Measurements from ENCODE around the gene CYP2W1. TPM values are rescaled to one million over a fixed set of nuclear protein-coding genes. Genes with fewer than 3 reads are reported as not detected.
"Not testable (repeated sequence)": the region's sequence is repeated elsewhere in the genome, so short reads cannot be mapped to it uniquely, and the experiment has no call there.

Gene CYP2W1
- total and polyA plus RNA-seq, 2 experiments from 2014 or later, result not detected

GRCh38 chr7:1031716-1032455, 48.9 kb downstream of the CYP2W1 start:
- H3K4me2 ChIP-seq (ENCODE audit: unreplicated experiment), result no peak overlapping the region
- H3K9me3 ChIP-seq (ENCODE audit: low read depth), result no peaks in the 10 kb centered on the region
- H3K9me2 ChIP-seq (ENCODE audit: insufficient read depth), result no peaks in the 10 kb centered on the region
- no peaks in the 10 kb centered on the region for H3K27me3 ChIP-seq (replicated peaks; ENCODE audit: insufficient read depth)
- peaks cover 4% of the 10 kb centered on the region for H3K4me1 ChIP-seq (ENCODE audit: insufficient read depth)
- H3K4me3 ChIP-seq, result no peak overlapping the region
- no peak for TF ChIP-seq EZH2 (IDR thresholded peaks at IDR 0.05; ENCODE audit: insufficient read depth, poor library complexity, severe bottlenecking)
- no peak for TF ChIP-seq EZH2phosphoT487 (IDR thresholded peaks at IDR 0.05; ENCODE audit: insufficient read depth, low read depth)
- no peak overlapping the region for H3K9ac ChIP-seq
- WGBS, 2 experiments (ENCODE audit: low coverage in 1 of 2, low lambda C conversion rate in 2 of 2, missing lambda C conversion rate in 2 of 2), result 90 to 91% methylated on average over 24 to 31 of the region's 33 CpGs
- H3F3A ChIP-seq (ENCODE audit: insufficient read depth), result no peaks in the 10 kb centered on the region
- no peak overlapping the region for H3K27ac ChIP-seq
- no peaks in the 10 kb centered on the region for H4K20me1 ChIP-seq (ENCODE audit: insufficient read depth)
- no peak overlapping the region for H2AFZ ChIP-seq
- H3K79me2 ChIP-seq (ENCODE audit: insufficient read depth), result peaks cover 12% of the 10 kb centered on the region
- H3K36me3 ChIP-seq (ENCODE audit: low read depth), result no peaks in the 10 kb centered on the region
- in situ Hi-C loops (cut with MboI), result no loop called here
- no peak for DNase-seq

DNA sequence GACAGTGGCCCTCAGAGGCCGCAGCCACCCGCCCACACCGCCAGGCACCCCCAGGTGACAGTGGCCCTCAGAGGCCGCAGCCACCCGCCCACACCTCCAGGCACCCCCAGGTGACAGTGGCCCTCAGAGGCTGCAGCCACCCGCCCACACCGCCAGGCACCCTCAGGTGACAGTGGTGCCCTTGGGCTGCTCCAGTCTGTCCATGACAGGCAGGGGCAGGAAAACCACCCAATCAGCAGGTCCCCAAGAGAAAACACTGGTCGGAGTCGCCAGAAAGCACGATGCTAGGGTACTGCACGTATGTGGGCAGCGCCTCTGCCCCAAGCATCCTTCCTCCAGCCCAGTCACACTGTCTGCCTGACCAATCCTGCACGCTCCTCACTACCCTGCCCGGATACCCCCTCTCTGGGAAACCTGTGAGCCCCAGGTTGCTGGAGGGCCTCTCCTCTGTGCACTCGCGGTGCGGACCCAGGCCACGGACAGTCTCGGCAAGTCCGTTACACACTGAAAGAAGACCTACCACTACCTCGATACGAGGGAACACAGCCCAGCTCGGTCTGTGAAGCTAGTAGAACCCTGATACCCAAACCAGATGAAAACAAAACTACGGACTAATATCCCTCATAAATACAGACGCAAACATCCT, 49.7 kb downstream of the CYP2W1 start:
- no peaks in the 10 kb centered on the region for H4K20me1 ChIP-seq (ENCODE audit: insufficient read depth)
- H3K4me1 ChIP-seq (ENCODE audit: insufficient read depth), result peaks cover 4% of the 10 kb centered on the region
- no peaks in the 10 kb centered on the region for H3K9me2 ChIP-seq (ENCODE audit: insufficient read depth)
- peaks cover 5% of the 10 kb centered on the region for H3K79me2 ChIP-seq (ENCODE audit: insufficient read depth)
- in situ Hi-C loops (cut with MboI), result no loop called here
- 95 to 97% methylated on average over 19 to 25 of the region's 25 CpGs for WGBS, 2 experiments (ENCODE audit: low coverage in 1 of 2, low lambda C conversion rate in 2 of 2, missing lambda C conversion rate in 2 of 2)
- H3K27ac ChIP-seq, result no peak overlapping the region
- H3K9ac ChIP-seq, result no peak overlapping the region
- H3F3A ChIP-seq (ENCODE audit: insufficient read depth), result no peaks in the 10 kb centered on the region
- H3K36me3 ChIP-seq (ENCODE audit: low read depth), result no peaks in the 10 kb centered on the region
- no peak overlapping the region for H2AFZ ChIP-seq
- H3K4me2 ChIP-seq (ENCODE audit: unreplicated experiment), result no peak overlapping the region
- TF ChIP-seq EZH2phosphoT487 (IDR thresholded peaks at IDR 0.05; ENCODE audit: insufficient read depth, low read depth) (no peak), EZH2 (IDR thresholded peaks at IDR 0.05; ENCODE audit: insufficient read depth, poor library complexity, severe bottlenecking) (no peak)
- H3K9me3 ChIP-seq (ENCODE audit: low read depth), result no peaks in the 10 kb centered on the region
- no peak overlapping the region for H3K4me3 ChIP-seq
- H3K27me3 ChIP-seq (replicated peaks; ENCODE audit: insufficient read depth), result no peaks in the 10 kb centered on the region
- no peak for DNase-seq

DNA sequence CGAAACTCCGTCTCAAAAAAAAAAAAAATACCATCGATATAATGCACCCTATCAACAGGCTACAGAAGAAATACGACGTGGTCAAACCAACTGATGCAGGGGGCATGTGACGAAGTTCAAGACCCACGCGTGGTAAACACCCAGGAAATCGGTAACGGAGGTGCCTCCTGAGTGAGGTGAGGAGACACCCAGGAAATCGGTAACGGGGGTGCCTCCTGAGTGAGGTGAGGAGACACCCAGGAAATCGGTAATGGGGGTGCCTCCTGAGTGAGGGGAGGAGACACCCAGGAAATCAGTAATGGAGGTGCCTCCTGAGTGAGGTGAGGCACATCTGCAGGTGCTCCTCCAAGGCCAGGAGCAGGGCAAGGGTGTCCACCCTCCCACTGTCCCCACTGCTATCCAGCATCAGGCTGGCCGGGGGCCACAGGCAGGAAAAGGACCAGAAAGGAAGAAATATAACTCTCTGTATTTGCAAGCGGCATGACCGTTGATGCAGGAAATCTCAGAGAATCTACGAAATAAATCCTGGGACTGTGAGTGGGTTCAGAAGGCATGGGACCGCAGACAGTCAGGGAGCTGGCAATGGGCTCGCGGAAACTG, 50.7 kb downstream of the CYP2W1 start:
- Histone ChIP-seq H3K79me2 (ENCODE audit: insufficient read depth) (no peaks in the 10 kb centered on the region), H2AFZ (no peak overlapping the region), H3K9me3 (ENCODE audit: low read depth) (no peaks in the 10 kb centered on the region), H3K27ac (no peak overlapping the region), H3K9me2 (ENCODE audit: insufficient read depth) (no peaks in the 10 kb centered on the region), H3K4me3 (no peak overlapping the region), H3K9ac (no peak overlapping the region), H3K36me3 (ENCODE audit: low read depth) (no peaks in the 10 kb centered on the region), H3K4me2 (ENCODE audit: unreplicated experiment) (no peak overlapping the region), H3F3A (ENCODE audit: insufficient read depth) (no peaks in the 10 kb centered on the region), H4K20me1 (ENCODE audit: insufficient read depth) (no peaks in the 10 kb centered on the region), H3K27me3 (replicated peaks; ENCODE audit: insufficient read depth) (no peaks in the 10 kb centered on the region), H3K4me1 (ENCODE audit: insufficient read depth) (peaks cover 4% of the 10 kb centered on the region)
- DNase-seq, result no peak
- TF ChIP-seq EZH2phosphoT487 (IDR thresholded peaks at IDR 0.05; ENCODE audit: insufficient read depth, low read depth) (no peak), EZH2 (IDR thresholded peaks at IDR 0.05; ENCODE audit: insufficient read depth, poor library complexity, severe bottlenecking) (no peak)
- in situ Hi-C loops (cut with MboI), result no loop called here
- WGBS, 2 experiments (ENCODE audit: low coverage in 1 of 2, low lambda C conversion rate in 2 of 2, missing lambda C conversion rate in 2 of 2), result 93 to 95% methylated on average over 20 of the region's 20 CpGs

GRCh38 chr7:1034769-1035168, 51.8 kb downstream of the CYP2W1 start:
- WGBS, 2 experiments (ENCODE audit: low coverage in 1 of 2, low lambda C conversion rate in 2 of 2, missing lambda C conversion rate in 2 of 2), result 95 to 96% methylated on average over 1 of the region's 1 CpG
- H3F3A ChIP-seq (ENCODE audit: insufficient read depth); H3K79me2 ChIP-seq (ENCODE audit: insufficient read depth); H3K4me1 ChIP-seq (ENCODE audit: insufficient read depth); DNase-seq; H3K36me3 ChIP-seq (ENCODE audit: low read depth); H3K9ac ChIP-seq; H3K4me3 ChIP-seq; H3K9me2 ChIP-seq (ENCODE audit: insufficient read depth); H3K4me2 ChIP-seq (ENCODE audit: unreplicated experiment); H3K27me3 ChIP-seq (replicated peaks; ENCODE audit: insufficient read depth); in situ Hi-C loops (cut with MboI); H3K27ac ChIP-seq; H4K20me1 ChIP-seq (ENCODE audit: insufficient read depth); H3K9me3 ChIP-seq (ENCODE audit: low read depth); H2AFZ ChIP-seq: not testable (repeated sequence)

DNA sequence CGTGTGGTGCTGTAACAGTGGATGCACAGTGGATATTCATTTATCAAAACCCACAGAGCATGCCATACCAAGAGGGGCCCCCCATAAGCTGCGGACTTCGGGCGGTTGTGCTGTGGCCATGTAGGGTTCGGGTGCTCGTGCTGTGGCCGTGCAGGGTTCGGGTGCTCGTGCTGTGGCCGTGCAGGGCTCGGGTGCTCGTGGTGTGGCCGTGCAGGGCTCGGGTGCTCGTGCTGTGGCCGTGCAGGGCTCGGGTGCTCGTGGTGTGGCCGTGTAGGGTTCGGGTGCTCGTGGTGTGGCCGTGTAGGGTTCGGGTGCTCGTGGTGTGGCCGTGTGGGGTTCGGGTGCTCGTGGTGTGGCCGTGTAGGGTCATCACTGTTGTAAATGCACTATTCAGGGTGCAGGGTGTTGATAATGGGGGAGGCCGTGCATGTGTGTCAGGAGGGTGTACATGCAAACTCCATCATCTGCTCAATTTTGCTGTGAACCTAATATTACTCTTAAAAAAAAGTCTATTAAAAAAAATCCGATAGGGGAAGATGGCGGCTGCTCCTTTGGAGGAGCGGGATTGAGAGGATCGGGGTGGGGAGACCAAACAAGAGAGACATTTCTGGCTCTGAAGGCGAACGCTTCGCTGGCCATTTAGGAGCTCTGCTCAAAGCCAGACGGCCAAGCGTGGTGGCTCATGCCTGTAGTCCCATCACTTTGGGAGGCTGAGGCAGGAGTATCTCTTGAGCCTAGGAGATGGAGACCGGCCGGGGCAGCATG, 53.4 kb downstream of the CYP2W1 start:
- H3K4me3 ChIP-seq; H4K20me1 ChIP-seq (ENCODE audit: insufficient read depth); H3K9me3 ChIP-seq (ENCODE audit: low read depth); DNase-seq; H3K27me3 ChIP-seq (replicated peaks; ENCODE audit: insufficient read depth); H3F3A ChIP-seq (ENCODE audit: insufficient read depth); H3K4me2 ChIP-seq (ENCODE audit: unreplicated experiment); H3K9me2 ChIP-seq (ENCODE audit: insufficient read depth); H3K79me2 ChIP-seq (ENCODE audit: insufficient read depth); in situ Hi-C loops (cut with MboI); H2AFZ ChIP-seq; H3K27ac ChIP-seq; H3K4me1 ChIP-seq (ENCODE audit: insufficient read depth); H3K36me3 ChIP-seq (ENCODE audit: low read depth); H3K9ac ChIP-seq: not testable (repeated sequence)
- 96 to 98% methylated on average over 29 to 40 of the region's 40 CpGs for WGBS, 2 experiments (ENCODE audit: low coverage in 1 of 2, low lambda C conversion rate in 2 of 2, missing lambda C conversion rate in 2 of 2)

Measured in GM23248 (cell line).